ENCODE data around the gene MISP. TPM values are rescaled to one million over a fixed set of nuclear protein-coding genes. Genes with fewer than 3 reads are reported as not detected.

The MISP gene
- total and polyA plus RNA-seq, 2 of the 13 experiments (the other 11 are each of a cell fraction or from before 2014, with no cell fraction given): 0.67 to 1.3 TPM

- TF ChIP-seq SALL2 (CRISPR knock-in tag; IDR thresholded peaks at IDR 0.05): peak; percentile 28; the same call in 1 of the 2 replicates
- TF ChIP-seq ZNF256 (CRISPR knock-in tag; conservative IDR thresholded peaks at IDR 0.05): 0 out of 2 replicates have a peak, but pooled peaks have one; percentile 36
- TF ChIP-seq ZNF24 (IDR thresholded peaks at IDR 0.05): no peak
- TF ChIP-seq AGO2 (optimal IDR thresholded peaks at IDR 0.05; ENCODE audit: low read depth, low read length): peak; percentile 97
- no peak for TF ChIP-seq HOMEZ (CRISPR knock-in tag; IDR thresholded peaks at IDR 0.05; ENCODE audit: low read depth)
- TF ChIP-seq ONECUT2 (CRISPR knock-in tag; IDR thresholded peaks at IDR 0.05): no peak
- peak; percentile 57; the same call in 1 of the 2 replicates for TF ChIP-seq MLXIP (CRISPR knock-in tag; IDR thresholded peaks at IDR 0.05; ENCODE audit: borderline replicate concordance)
- peak; percentile 31; the same call in 1 of the 2 replicates for TF ChIP-seq ZNF441 (CRISPR knock-in tag; IDR thresholded peaks at IDR 0.05; ENCODE audit: borderline replicate concordance)
- TF ChIP-seq, protein P1, sequence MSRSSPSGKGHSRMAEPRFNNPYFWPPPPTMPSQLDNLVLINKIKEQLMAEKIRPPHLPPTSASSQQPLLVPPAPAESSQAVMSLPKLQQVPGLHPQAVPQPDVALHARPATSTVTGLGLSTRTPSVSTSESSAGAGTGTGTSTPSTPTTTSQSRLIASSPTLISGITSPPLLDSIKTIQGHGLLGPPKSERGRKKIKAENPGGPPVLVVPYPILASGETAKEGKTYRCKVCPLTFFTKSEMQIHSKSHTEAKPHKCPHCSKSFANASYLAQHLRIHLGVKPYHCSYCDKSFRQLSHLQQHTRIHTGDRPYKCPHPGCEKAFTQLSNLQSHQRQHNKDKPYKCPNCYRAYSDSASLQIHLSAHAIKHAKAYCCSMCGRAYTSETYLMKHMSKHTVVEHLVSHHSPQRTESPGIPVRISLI (CRISPR knock-in tag; IDR thresholded peaks at IDR 0.05; ENCODE audit: borderline replicate concordance): no peak
- TF ChIP-seq ZNF335 (CRISPR knock-in tag; IDR thresholded peaks at IDR 0.05): peak; percentile 28; the same call in 1 of the 2 replicates
- TF ChIP-seq PHF8 (CRISPR knock-in tag; IDR thresholded peaks at IDR 0.05): peak; percentile 64
- TF ChIP-seq HIC2 (CRISPR knock-in tag; IDR thresholded peaks at IDR 0.05; ENCODE audit: low read depth): 0 out of 2 replicates have a peak, but pooled peaks have one; percentile 26
- TF ChIP-seq HDAC1 (CRISPR knock-in tag; IDR thresholded peaks at IDR 0.05): peak; percentile 67
- TF ChIP-seq, protein P2, sequence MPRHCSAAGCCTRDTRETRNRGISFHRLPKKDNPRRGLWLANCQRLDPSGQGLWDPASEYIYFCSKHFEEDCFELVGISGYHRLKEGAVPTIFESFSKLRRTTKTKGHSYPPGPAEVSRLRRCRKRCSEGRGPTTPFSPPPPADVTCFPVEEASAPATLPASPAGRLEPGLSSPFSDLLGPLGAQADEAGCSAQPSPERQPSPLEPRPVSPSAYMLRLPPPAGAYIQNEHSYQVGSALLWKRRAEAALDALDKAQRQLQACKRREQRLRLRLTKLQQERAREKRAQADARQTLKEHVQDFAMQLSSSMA (CRISPR knock-in tag; IDR thresholded peaks at IDR 0.05): 0 out of 2 replicates have a peak, but pooled peaks have one; percentile 38
- no peak for TF ChIP-seq CEBPB (IDR thresholded peaks at IDR 0.05; ENCODE audit: borderline replicate concordance, low read depth, low read length)
- TF ChIP-seq ZSCAN21 (CRISPR knock-in tag; IDR thresholded peaks at IDR 0.05; ENCODE audit: borderline replicate concordance): 0 out of 2 replicates have a peak, but pooled peaks have one; percentile 18
- no peak for TF ChIP-seq ZBTB38 (CRISPR knock-in tag; IDR thresholded peaks at IDR 0.05)
- TF ChIP-seq ZFY (CRISPR knock-in tag; IDR thresholded peaks at IDR 0.05): 0 out of 2 replicates have a peak, but pooled peaks have one; percentile 19
- TF ChIP-seq ZNF160 (CRISPR knock-in tag; IDR thresholded peaks at IDR 0.05): 0 out of 2 replicates have a peak, but pooled peaks have one; percentile 35
- 0 out of 2 replicates have a peak, but pooled peaks have one; percentile 16 for TF ChIP-seq ZNF761 (CRISPR knock-in tag; conservative IDR thresholded peaks at IDR 0.05)
- 0 out of 2 replicates have a peak, but pooled peaks have one; percentile 26 for TF ChIP-seq ZNF329 (CRISPR knock-in tag; IDR thresholded peaks at IDR 0.05; ENCODE audit: low read depth)
These were observed 47.6 kb downstream of the MISP start (continued) for GRCh38 chr19:798415-799075.

All from HepG2 (cell line).